ENCODE results near the gene MTA3.

MTA3 gene

DNA sequence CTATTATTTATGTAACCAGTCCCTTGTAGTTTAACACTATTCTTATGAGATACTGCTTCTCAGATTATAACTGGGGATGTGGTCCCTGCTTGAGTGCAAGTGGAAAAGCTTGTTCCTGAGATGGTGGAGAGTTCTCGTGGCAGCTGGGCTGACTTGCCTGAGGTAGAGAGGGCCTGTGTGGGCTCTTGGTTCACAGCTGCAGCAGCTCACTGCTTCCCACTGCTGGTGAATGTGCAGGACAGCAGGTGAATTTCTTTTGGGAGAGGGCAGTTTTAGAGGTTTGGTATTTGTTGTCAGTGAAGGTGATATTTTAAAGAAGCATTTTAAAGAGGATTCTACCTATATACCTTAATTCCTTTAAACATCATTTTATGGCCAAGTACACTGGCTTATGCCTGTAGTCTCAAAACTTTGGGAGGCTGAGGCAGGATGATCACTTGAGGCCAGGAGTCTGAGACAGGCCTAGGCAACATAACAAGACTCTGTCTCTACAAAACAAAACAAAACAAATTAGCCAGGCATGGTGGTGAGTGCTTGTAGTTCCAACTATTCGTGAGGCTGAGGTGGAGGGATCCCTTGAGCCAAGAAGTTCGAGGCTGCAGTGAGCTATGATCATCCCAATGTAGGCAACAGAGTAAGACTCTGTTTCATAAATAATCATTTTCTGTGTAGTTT is 94.8 kb downstream of the MTA3 start:
- peak; percentile 23 for DNase-seq (ENCODE audit: low read depth)
- TF ChIP-seq, protein P1, sequence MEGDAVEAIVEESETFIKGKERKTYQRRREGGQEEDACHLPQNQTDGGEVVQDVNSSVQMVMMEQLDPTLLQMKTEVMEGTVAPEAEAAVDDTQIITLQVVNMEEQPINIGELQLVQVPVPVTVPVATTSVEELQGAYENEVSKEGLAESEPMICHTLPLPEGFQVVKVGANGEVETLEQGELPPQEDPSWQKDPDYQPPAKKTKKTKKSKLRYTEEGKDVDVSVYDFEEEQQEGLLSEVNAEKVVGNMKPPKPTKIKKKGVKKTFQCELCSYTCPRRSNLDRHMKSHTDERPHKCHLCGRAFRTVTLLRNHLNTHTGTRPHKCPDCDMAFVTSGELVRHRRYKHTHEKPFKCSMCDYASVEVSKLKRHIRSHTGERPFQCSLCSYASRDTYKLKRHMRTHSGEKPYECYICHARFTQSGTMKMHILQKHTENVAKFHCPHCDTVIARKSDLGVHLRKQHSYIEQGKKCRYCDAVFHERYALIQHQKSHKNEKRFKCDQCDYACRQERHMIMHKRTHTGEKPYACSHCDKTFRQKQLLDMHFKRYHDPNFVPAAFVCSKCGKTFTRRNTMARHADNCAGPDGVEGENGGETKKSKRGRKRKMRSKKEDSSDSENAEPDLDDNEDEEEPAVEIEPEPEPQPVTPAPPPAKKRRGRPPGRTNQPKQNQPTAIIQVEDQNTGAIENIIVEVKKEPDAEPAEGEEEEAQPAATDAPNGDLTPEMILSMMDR (IDR thresholded peaks at IDR 0.05; ENCODE audit: control insufficient read depth, extremely low read depth, insufficient read depth) = peak; percentile 79

DNA sequence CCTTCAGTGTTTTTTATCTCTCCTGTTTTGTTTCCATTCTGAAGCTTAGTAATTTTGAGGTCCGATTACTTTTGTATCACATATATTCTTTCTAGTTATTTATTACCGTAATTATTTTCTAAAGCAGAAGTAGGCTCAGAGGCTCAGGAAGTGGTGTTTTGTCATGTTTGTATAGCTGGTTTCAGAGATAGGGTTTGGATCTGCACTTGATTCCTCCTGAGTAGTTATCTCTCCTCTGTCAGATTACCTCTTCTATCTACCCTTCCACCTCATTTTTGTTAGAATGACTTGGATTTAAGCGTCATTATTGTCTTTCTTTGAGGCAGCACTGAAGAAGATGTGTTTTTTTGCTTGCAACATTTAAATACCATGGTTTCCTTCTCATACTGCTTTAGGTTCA is 95.4 kb downstream of the MTA3 start:
- no peak overlapping the region for H3K4me3 ChIP-seq (ENCODE audit: low read depth, low read length)
- TF ChIP-seq, protein P1 (IDR thresholded peaks at IDR 0.05; ENCODE audit: control insufficient read depth, extremely low read depth, insufficient read depth) = no peak
- DNase-seq (ENCODE audit: low read depth) = no peak

More for the DNA sequence above, 94.8 kb downstream of the MTA3 start:
- H3K4me3 ChIP-seq (ENCODE audit: low read depth, low read length) = no peak overlapping the region

DNA sequence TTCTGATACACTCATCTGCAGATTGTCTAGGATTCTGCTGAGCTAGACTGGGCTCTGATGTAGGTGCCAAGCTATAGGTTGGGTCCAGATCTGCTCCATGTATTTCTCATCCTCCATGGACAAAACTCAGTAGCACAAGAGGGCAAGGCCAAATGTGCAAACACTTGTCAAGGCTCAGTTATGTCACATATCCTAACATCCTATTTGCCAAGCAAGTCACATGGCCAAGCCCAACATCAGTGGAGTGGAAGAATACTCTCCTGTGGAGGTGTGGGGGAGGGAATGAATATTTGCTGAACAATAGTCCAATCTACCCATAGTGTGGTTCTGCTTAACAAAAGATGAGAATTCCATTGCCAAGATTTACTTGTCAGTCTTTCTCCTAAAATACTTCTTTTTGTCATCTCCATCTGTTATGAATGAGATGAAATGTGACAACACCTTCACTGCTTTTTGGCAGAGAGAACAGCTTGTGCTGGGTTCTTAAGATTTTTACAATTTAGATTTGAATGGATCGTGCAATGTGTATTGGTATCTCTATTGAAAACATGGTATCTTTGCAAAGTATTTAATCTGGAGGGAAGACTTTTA is 105.7 kb downstream of the MTA3 start:
- DNase-seq (ENCODE audit: low read depth) = no peak
- H3K4me3 ChIP-seq (ENCODE audit: low read depth, low read length) = no peak overlapping the region
- TF ChIP-seq, protein P1 (IDR thresholded peaks at IDR 0.05; ENCODE audit: control insufficient read depth, extremely low read depth, insufficient read depth) = no peak

DNA sequence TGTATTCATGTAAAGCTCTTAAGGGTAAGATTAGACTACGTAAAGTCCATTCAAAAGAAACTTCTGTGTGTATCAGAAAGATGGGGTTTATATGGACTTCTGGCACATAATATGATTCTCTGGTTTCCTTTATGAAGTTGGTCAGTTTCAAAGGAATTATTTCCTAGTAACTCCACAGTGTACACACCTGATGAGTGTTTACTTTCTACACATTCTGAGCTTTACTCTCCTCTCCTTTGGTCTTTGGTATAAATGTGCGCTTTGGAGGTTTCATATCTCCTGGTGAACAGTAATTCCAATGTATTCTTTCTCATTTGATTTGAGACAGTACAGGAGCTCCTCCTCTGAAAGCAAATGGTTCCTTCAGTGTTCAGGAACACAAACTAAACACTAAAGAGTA is 107.4 kb downstream of the MTA3 start:
- no peak for DNase-seq (ENCODE audit: low read depth)
- TF ChIP-seq, protein P1 (IDR thresholded peaks at IDR 0.05; ENCODE audit: control insufficient read depth, extremely low read depth, insufficient read depth) = no peak
- H3K4me3 ChIP-seq (ENCODE audit: low read depth, low read length) = no peak overlapping the region

DNA sequence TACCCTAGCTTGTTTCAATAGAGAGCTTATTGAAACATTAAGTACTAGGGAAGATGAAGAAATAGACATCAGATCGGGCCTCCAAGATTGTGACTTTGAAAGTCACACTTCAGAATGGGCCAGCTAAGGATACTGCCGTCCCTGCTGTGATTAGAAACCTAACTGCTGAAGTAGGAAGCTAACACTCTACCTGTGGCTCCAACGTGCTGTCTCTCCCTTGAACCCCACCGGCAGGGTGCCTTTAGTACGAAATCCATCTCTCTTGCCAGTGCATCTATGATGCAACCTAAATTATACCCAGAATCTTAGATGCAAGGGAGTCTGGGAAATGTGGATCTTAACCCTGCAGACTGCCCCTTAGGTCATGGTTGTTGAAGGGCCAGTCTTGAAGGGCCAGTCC is 116.9 kb downstream of the MTA3 start:
- no peak overlapping the region for H3K4me3 ChIP-seq (ENCODE audit: low read depth, low read length)
- TF ChIP-seq, protein P1 (IDR thresholded peaks at IDR 0.05; ENCODE audit: control insufficient read depth, extremely low read depth, insufficient read depth) = no peak
- no peak for DNase-seq (ENCODE audit: low read depth)

DNA sequence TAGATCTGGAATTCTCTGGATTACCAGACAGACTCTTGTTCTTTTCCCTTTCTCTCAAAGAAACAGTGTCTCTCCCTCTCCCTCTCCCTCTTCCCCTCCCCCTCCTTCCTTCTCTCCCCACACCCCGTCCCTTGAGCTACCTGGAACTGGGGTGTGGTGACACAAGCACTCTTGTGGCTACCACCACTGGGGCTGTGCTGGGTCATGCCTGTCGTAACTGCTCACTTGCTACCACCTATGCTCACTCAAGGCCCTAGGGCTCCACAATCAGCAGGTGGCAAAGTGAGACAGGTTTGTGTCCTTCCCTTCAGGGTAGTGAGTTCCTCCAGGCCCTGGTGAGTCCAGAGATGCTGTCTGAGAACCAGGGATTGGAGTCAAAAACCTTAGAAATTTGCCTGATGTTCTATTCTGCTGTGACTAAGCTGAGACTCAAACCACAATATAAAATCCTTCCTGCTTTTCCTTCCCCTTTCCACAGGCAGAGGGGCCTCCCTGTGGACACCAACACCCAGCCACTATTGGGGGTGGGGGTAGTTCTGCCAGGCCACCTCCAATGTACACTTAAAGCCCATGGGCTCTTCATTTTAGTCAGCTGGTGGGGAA is 124.7 kb downstream of the MTA3 start:
- no peak overlapping the region for H3K4me3 ChIP-seq (ENCODE audit: low read depth, low read length)
- DNase-seq (ENCODE audit: low read depth) = no peak
- TF ChIP-seq, protein P1 (IDR thresholded peaks at IDR 0.05; ENCODE audit: control insufficient read depth, extremely low read depth, insufficient read depth) = no peak

Measured in LNCaP clone FGC (cell line).